Ovary (tissue), 9 donors: ENCODE measurements around the gene F2RL3. TPM values are rescaled to one million over a fixed set of nuclear protein-coding genes. Genes with fewer than 3 reads are reported as not detected.

Source experiments
- DNase-seq, 5 donors: peaks; one replicate each; pipeline ENCODE4 v3.0.0-alpha.2; 2019 to 2020
- H3K27ac ChIP-seq, 2 donors: fragments of 200-600 bp; one replicate each; pipeline versions ENCODE4 v1.5.1 to v1.8.0; 2019 to 2022
- H3K27me3 ChIP-seq: fragments of 200-600 bp; one replicate; pipeline ENCODE4 v1.8.0; 2022
- H3K36me3 ChIP-seq: fragments of 200-600 bp; sonication (generic); one replicate; pipeline ENCODE4 v1.5.1; 2019
- H3K4me1 ChIP-seq: one replicate; pipeline ENCODE4 v1.8.1; 2013; ENCODE audit warnings: mild to moderate bottlenecking, moderate library complexity; ENCODE audit not compliant: insufficient read depth
- H3K4me3 ChIP-seq: fragments of 200-600 bp; sonication (generic); one replicate; pipeline ENCODE4 v1.5.1; 2017
- H3K9me3 ChIP-seq, 2 donors: fragments of 200-600 bp in 1 of 2; sonication (generic) in 1 of 2; one replicate each; pipeline versions ENCODE4 v1.5.1 to v1.8.1; 2013 to 2019; ENCODE audit warnings: mild to moderate bottlenecking in 1 of 2, moderate library complexity in 1 of 2
- EP300 ChIP-seq: sonication (generic); formaldehyde crosslinking; IDR thresholded peaks from one replicate; pipeline ENCODE4 v1.6.1; 2017; ENCODE audit warnings: antibody characterized with exemption
- POLR2A ChIP-seq: fragments of 450-650 bp; IDR thresholded peaks from one replicate; pipeline ENCODE4 v1.6.1; 2017; ENCODE audit warnings: antibody characterized with exemption, mild to moderate bottlenecking, moderate library complexity
- WGBS, 3 donors: extraction: QIAGEN DNeasy Blood & Tissue Kit in 1 of 3; methylation state at CpG; one replicate each; pipeline versions ENCODE4 v1.1.5 to v1.1.7; 2013 to 2017; 5-methylcytosine and 5-hydroxymethylcytosine counted together
- intact Hi-C, 4 donors: fragments of 100-400 bp; cut with DNase I; formaldehyde crosslinking; loops; one replicate each; pipeline versions ENCODE4 v1.11.0 to v1.15.1; 2022 to 2023
- polyA plus RNA-seq, 2 donors: library from polyadenylated mRNA; stranded (reverse); fragments of 200-250 nt in 1 of 2; fragments of 350-450 nt in 1 of 2; fragmentation: Illumina TruSeq in 1 of 2; extraction: RNeasy Lipid Tissue Mini Kit (QIAGEN cat#74804) in 1 of 2; gene quantifications; one replicate each; pipeline ENCODE4 v1.2.3, GENCODE V29; 2013 to 2014
- total RNA-seq, 7 donors: library from RNA; depleted of rRNA in 2 of 7; stranded (reverse); fragments of >200 nt in 2 of 7; fragmentation: NEBNext Ultra II Directional in 3 of 7; extraction: Animal tissue kit (Norgen Biotek cat#: 25700) in 3 of 7; gene quantifications; one replicate each; pipeline versions ENCODE4 v1.1.0 to v1.2.4, GENCODE V29; 2016 to 2023
- TF ChIP-seq, protein P1 (sequence below), 3 donors: fragments of 450-650 bp in 2 of 3; fragments of 200-600 bp in 1 of 3; IDR thresholded peaks; one replicate each; pipeline versions ENCODE4 v1.5.1 to v1.8.0; 2016 to 2022; ENCODE audit warnings: antibody characterized with exemption in 3 of 3, mild to moderate bottlenecking in 1 of 3
- donor health status: DM: no; HTN: no; CAD: no; lungs with moderate emphysema.
- donor health status: DM: no; HTN: no; CAD: no.
- donor health status: Bipolar disorder and iron deficiency.
- donor health status: DM: yes; HTN: yes; CAD: no.
- donor health status: DM: no; HTN: no; CAD: no.
- donor health status: DM: yes; HTN: yes; CAD: no.

The F2RL3 gene
- total and polyA plus RNA-seq, 9 donors = 0.08 to 5.4 (median 0.92) TPM

- H3K4me3 ChIP-seq = no peak overlapping the region
- H3K4me1 ChIP-seq = no peaks in the 10 kb centered on the region
- TF ChIP-seq EP300 = no peak
- TF ChIP-seq POLR2A = no peak
- TF ChIP-seq, protein P1, sequence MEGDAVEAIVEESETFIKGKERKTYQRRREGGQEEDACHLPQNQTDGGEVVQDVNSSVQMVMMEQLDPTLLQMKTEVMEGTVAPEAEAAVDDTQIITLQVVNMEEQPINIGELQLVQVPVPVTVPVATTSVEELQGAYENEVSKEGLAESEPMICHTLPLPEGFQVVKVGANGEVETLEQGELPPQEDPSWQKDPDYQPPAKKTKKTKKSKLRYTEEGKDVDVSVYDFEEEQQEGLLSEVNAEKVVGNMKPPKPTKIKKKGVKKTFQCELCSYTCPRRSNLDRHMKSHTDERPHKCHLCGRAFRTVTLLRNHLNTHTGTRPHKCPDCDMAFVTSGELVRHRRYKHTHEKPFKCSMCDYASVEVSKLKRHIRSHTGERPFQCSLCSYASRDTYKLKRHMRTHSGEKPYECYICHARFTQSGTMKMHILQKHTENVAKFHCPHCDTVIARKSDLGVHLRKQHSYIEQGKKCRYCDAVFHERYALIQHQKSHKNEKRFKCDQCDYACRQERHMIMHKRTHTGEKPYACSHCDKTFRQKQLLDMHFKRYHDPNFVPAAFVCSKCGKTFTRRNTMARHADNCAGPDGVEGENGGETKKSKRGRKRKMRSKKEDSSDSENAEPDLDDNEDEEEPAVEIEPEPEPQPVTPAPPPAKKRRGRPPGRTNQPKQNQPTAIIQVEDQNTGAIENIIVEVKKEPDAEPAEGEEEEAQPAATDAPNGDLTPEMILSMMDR (IDR thresholded peaks at IDR 0.05) = no peak
- no peaks in the 10 kb centered on the region for H3K36me3 ChIP-seq
- peaks cover 0 to 2% of the 10 kb centered on the region in 2 donors for H3K9me3 ChIP-seq
- intact Hi-C loops = no loop called here
- H3K27me3 ChIP-seq = no peaks in the 10 kb centered on the region
- no peak for DNase-seq
- no peak overlapping the region for H3K27ac ChIP-seq
- WGBS, 3 donors = 86 to 88% (median 87%) methylated on average over 8 of the region's 8 CpGs
Measured at GRCh38 chr19:16880884-16881554, 7.8 kb upstream of the F2RL3 start.

DNA sequence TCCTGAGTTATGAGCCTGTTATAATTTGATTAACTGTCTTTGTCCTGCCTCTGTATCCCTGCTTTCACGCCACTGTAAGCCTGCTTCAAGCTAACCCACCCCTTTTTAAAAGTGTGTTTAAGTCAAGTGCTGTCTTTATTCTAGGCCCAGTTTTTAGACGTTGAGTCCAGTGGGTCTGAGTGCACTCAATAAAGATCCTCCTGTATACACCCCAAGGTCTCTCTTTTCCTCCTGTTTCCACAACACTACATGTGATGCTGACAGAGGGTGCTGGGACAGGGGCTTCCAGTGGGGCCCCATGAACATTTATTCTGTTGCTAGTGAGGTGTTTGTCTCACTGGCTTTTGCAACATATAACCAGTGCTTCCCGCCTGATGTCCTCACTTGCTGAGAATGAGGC, 6.7 kb upstream of the F2RL3 start:
- DNase-seq = no peak
- TF ChIP-seq EP300 (no peak), POLR2A (no peak)
- TF ChIP-seq, protein P1 (IDR thresholded peaks at IDR 0.05) = no peak
- WGBS, 3 donors = 94 to 98% (median 97%) methylated on average over 3 of the region's 3 CpGs

GRCh38 chr19:16883522-16883921, 5.3 kb upstream of the F2RL3 start:
- DNase-seq = no peak
- WGBS, 3 donors = 85 to 94% (median 88%) methylated on average over 2 to 3 of the region's 3 CpGs
- intact Hi-C loops = no loop called here

More for the DNA sequence above, 6.7 kb upstream of the F2RL3 start:
- no peak overlapping the region for H3K27ac ChIP-seq
- intact Hi-C loops = no loop called here
- H3K9me3 ChIP-seq = peaks cover 0 to 2% of the 10 kb centered on the region in 2 donors
- no peaks in the 10 kb centered on the region for H3K36me3 ChIP-seq
- H3K4me3 ChIP-seq = no peak overlapping the region
- no peaks in the 10 kb centered on the region for H3K27me3 ChIP-seq
- no peaks in the 10 kb centered on the region for H3K4me1 ChIP-seq

DNA sequence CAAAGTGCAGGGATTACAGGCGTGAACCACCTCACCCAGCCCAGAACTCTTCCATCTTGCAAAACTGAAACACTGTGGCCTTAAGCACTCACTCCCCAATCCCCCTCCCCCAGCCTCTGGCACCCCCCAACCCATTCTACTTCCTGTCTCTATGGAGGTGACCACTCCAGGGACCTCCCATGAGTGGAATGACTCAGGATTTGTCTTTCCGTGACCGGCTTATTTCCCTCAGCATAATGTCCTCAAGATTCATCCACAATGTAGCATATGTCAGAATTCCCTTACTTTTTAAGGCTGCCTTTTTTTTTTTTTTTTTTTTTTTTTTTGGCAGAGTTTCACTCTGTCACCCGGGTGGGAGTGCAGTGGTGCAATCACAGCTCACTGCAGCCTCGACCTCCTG, 3.6 kb upstream of the F2RL3 start:
- Histone ChIP-seq H3K4me3 (no peak overlapping the region), H3K4me1 (peaks cover 10% of the 10 kb centered on the region), H3K27me3 (no peaks in the 10 kb centered on the region), H3K27ac (no peak overlapping the region), H3K9me3 (peaks cover 0 to 2% of the 10 kb centered on the region in 2 donors), H3K36me3 (no peaks in the 10 kb centered on the region)
- no peak for DNase-seq
- no peak for TF ChIP-seq EP300
- TF ChIP-seq POLR2A = no peak
- TF ChIP-seq, protein P1 (IDR thresholded peaks at IDR 0.05) = no peak
- WGBS, 3 donors = 44 to 56% (median 44%) methylated on average over 5 of the region's 5 CpGs
- intact Hi-C loops = no loop called here

More at GRCh38 chr19:16883522-16883921, 5.3 kb upstream of the F2RL3 start:
- TF ChIP-seq POLR2A = no peak
- TF ChIP-seq EP300 = no peak
- TF ChIP-seq, protein P1 (IDR thresholded peaks at IDR 0.05) = no peak
- H3K36me3 ChIP-seq = no peaks in the 10 kb centered on the region
- H3K4me3 ChIP-seq = no peak overlapping the region
- H3K27me3 ChIP-seq = no peaks in the 10 kb centered on the region
- H3K4me1 ChIP-seq = no peaks in the 10 kb centered on the region
- H3K9me3 ChIP-seq = peaks cover 0 to 2% of the 10 kb centered on the region in 2 donors
- H3K27ac ChIP-seq = no peak overlapping the region
